H1 (cell line): ENCODE results near the gene ITIH4. TPM values are rescaled to one million over a fixed set of nuclear protein-coding genes. Genes with fewer than 3 reads are reported as not detected.

Experiments used
- CTCF ChIA-PET: fragments of 300-600 bp; sonication (Branson Sonifier 250); formaldehyde crosslinking; loops from one replicate; lab custom pipeline; 2021; ENCODE audit not compliant: partially characterized antibody; lab: Charles Lee
- POLR2A ChIA-PET: fragments of 300-600 bp; sonication (Branson Sonifier 250); formaldehyde crosslinking; loops from one replicate; lab custom pipeline; 2021; ENCODE audit warnings: inconsistent platforms; ENCODE audit not compliant: partially characterized antibody; lab: Charles Lee
- DNase-seq, 2 experiments: peaks; one replicate each; pipeline versions ENCODE4 v3.0.0 to v3.0.0-alpha.2; 2010 to 2022; ENCODE audit warnings: low spot score in 2 of 2, low read depth in 1 of 2, mixed read lengths in 1 of 2
- FAIRE-seq: peaks from 2 replicates; lab custom pipeline; 2011; peaks lifted over from hg19 to GRCh38; lab: Jason Lieb, UNC
- H2AFZ ChIP-seq: 2 replicates; pipeline ENCODE4 v1.8.1; 2012; ENCODE audit warnings: low read length, inconsistent platforms
- H2AK5ac ChIP-seq: 2 replicates; pipeline ENCODE4 v1.6.1; 2013; ENCODE audit warnings: low read depth, low read length
- H2BK120ac ChIP-seq: replicated peaks from 2 replicates; pipeline ENCODE3; 2013; ENCODE audit warnings: low read depth, low read length, inconsistent platforms
- H2BK12ac ChIP-seq: 2 replicates; pipeline ENCODE4 v1.6.1; 2013; ENCODE audit warnings: low read depth, low read length
- H2BK15ac ChIP-seq: 2 replicates; pipeline ENCODE4 v1.6.1; 2013; ENCODE audit warnings: low read length
- H2BK20ac ChIP-seq: 2 replicates; pipeline ENCODE4 v1.6.1; 2013; ENCODE audit warnings: low read length
- H2BK5ac ChIP-seq: 2 replicates; pipeline ENCODE4 v1.6.1; 2013; ENCODE audit warnings: low read depth, low read length
- H3K14ac ChIP-seq: 2 replicates; pipeline ENCODE4 v1.6.1; 2013; ENCODE audit warnings: inconsistent platforms; ENCODE audit not compliant: insufficient read length
- H3K18ac ChIP-seq: 2 replicates; pipeline ENCODE4 v1.6.1; 2013; ENCODE audit warnings: low read length; ENCODE audit errors: extremely low read depth
- H3K23ac ChIP-seq: 2 replicates; pipeline ENCODE4 v1.6.1; 2013; ENCODE audit warnings: inconsistent platforms; ENCODE audit not compliant: insufficient read length
- H3K23me2 ChIP-seq: 2 replicates; pipeline ENCODE4 v1.6.1; 2013; ENCODE audit warnings: low read depth, low read length
- H3K27ac ChIP-seq: 2 replicates; pipeline ENCODE4 v1.6.1; 2011; ENCODE audit warnings: low read depth, low read length, inconsistent platforms
- H3K27me3 ChIP-seq, 4 experiments: replicated peaks in 1 of 4; 1 replicate in 1 of 4; 2 replicates in 3 of 4; pipeline versions ENCODE4 v1.6.1 to v1.8.1; 2011 to 2013; ENCODE audit warnings: low read length in 3 of 4, mild to moderate bottlenecking in 3 of 4, inconsistent platforms in 2 of 4, mixed read lengths in 2 of 4, moderate library complexity in 1 of 4; ENCODE audit not compliant: control insufficient read depth in 3 of 4, insufficient read depth in 3 of 4; ENCODE audit errors: extremely low read depth in 1 of 4
- H3K36me3 ChIP-seq, 4 experiments: 2 replicates each; pipeline versions ENCODE4 v1.6.1 to v1.8.1; 2011 to 2013; ENCODE audit warnings: mild to moderate bottlenecking in 4 of 4, low read length in 3 of 4, moderate library complexity in 2 of 4, control low read depth in 1 of 4, inconsistent platforms in 1 of 4; ENCODE audit not compliant: insufficient read depth in 4 of 4, control insufficient read depth in 2 of 4
- H3K4ac ChIP-seq: replicated peaks from 2 replicates; pipeline ENCODE3; 2013; ENCODE audit warnings: low read length, low read depth, mixed read lengths, inconsistent platforms; ENCODE audit not compliant: insufficient read length
- H3K4me1 ChIP-seq, 4 experiments: replicated peaks in 1 of 4; 1 replicate in 1 of 4; 2 replicates in 3 of 4; pipeline versions ENCODE4 v1.6.1 to v1.8.1; 2011 to 2013; ENCODE audit warnings: low read length in 3 of 4, inconsistent platforms in 2 of 4, mixed read lengths in 1 of 4; ENCODE audit not compliant: insufficient read depth in 4 of 4, control insufficient read depth in 3 of 4
- H3K4me2 ChIP-seq, 2 experiments: 2 replicates each; pipeline versions ENCODE4 v1.6.1 to v1.8.1; 2011 to 2013; ENCODE audit warnings: low read depth in 2 of 2, low read length in 2 of 2, control low read depth in 1 of 2, inconsistent platforms in 1 of 2, mild to moderate bottlenecking in 1 of 2; ENCODE audit not compliant: insufficient read depth in 1 of 2
- H3K4me3 ChIP-seq, 4 experiments: fragments of 200-600, 300-600 bp in 1 of 4; sonication (generic), shearing (Covaris generic), sonication (Bioruptor Twin) in 1 of 4; 2 replicates each; pipeline versions ENCODE4 v1.5.1 to v1.8.1; 2011 to 2016; ENCODE audit warnings: low read length in 4 of 4, low read depth in 3 of 4, control low read depth in 2 of 4, inconsistent platforms in 2 of 4, mild to moderate bottlenecking in 2 of 4, mixed read lengths in 1 of 4, moderate library complexity in 1 of 4; ENCODE audit not compliant: insufficient read depth in 2 of 4; ENCODE audit errors: extremely low read depth in 1 of 4
- H3K56ac ChIP-seq: replicated peaks from 2 replicates; pipeline ENCODE3; 2013; ENCODE audit warnings: low read depth, mild to moderate bottlenecking, mixed read lengths, low read length, inconsistent platforms; ENCODE audit not compliant: insufficient read length
- H3K79me1 ChIP-seq: 2 replicates; pipeline ENCODE4 v1.6.1; 2013; ENCODE audit warnings: low read depth, low read length, control low read depth
- H3K79me2 ChIP-seq, 2 experiments: 2 replicates each; pipeline versions ENCODE4 v1.6.1 to v1.8.1; 2012 to 2013; ENCODE audit warnings: low read length in 2 of 2, mild to moderate bottlenecking in 2 of 2, inconsistent platforms in 1 of 2; ENCODE audit not compliant: insufficient read depth in 2 of 2, control insufficient read depth in 1 of 2
- H3K9ac ChIP-seq, 4 experiments: replicated peaks in 1 of 4; 1 replicate in 1 of 4; 2 replicates in 3 of 4; pipeline versions ENCODE4 v1.6.1 to v1.8.1; 2011 to 2013; ENCODE audit warnings: low read depth in 3 of 4, low read length in 3 of 4, control low read depth in 2 of 4, mild to moderate bottlenecking in 2 of 4, moderate library complexity in 2 of 4, inconsistent platforms in 1 of 4; ENCODE audit errors: extremely low read depth in 1 of 4
- H3K9me3 ChIP-seq, 2 experiments: 2 replicates each; pipeline versions ENCODE4 v1.6.1 to v1.8.1; 2012 to 2013; ENCODE audit warnings: mild to moderate bottlenecking in 2 of 2, moderate library complexity in 2 of 2, control low read depth in 1 of 2, inconsistent platforms in 1 of 2, low read depth in 1 of 2, low read length in 1 of 2, mixed read lengths in 1 of 2; ENCODE audit not compliant: insufficient read depth in 2 of 2
- H4K20me1 ChIP-seq, 2 experiments: replicated peaks in 1 of 2; 2 replicates each; pipeline versions ENCODE3 to v1.8.1; 2011 to 2013; ENCODE audit warnings: inconsistent platforms in 2 of 2, low read length in 2 of 2, mild to moderate bottlenecking in 1 of 2; ENCODE audit not compliant: insufficient read depth in 2 of 2, control insufficient read depth in 1 of 2
- H4K5ac ChIP-seq: 2 replicates; pipeline ENCODE4 v1.6.1; 2013; ENCODE audit warnings: low read length, low read depth, mixed read lengths, inconsistent platforms; ENCODE audit not compliant: insufficient read length
- H4K8ac ChIP-seq: 2 replicates; pipeline ENCODE4 v1.8.0; 2013; ENCODE audit warnings: mild to moderate bottlenecking, moderate library complexity, low read length, inconsistent platforms; ENCODE audit not compliant: insufficient read depth; ENCODE audit errors: extremely low read depth
- H4K91ac ChIP-seq: replicated peaks from 2 replicates; pipeline ENCODE3; 2013; ENCODE audit warnings: low read length, mixed read lengths, inconsistent platforms; ENCODE audit not compliant: insufficient read length
- ASH2L ChIP-seq: fragments of 200-600, 300-600 bp; sonication (generic); IDR thresholded peaks from one replicate; pipeline ENCODE4 v1.7.1; 2017; ENCODE audit warnings: low read length
- CREB1 ChIP-seq: IDR thresholded peaks from 2 replicates; pipeline ENCODE4 v1.6.1; 2012; ENCODE audit warnings: inconsistent platforms
- EGR1 ChIP-seq: IDR thresholded peaks from 2 replicates; pipeline ENCODE4 v1.6.1; 2011; ENCODE audit warnings: low read depth, low read length, borderline replicate concordance
- KDM4A ChIP-seq: IDR thresholded peaks from one replicate; pipeline ENCODE4 v1.7.1; 2012; ENCODE audit warnings: low read depth, mild to moderate bottlenecking, moderate library complexity, low read length, inconsistent platforms; ENCODE audit not compliant: severe bottlenecking
- MAFK ChIP-seq: IDR thresholded peaks from 2 replicates; pipeline ENCODE4 v1.6.1; 2012; ENCODE audit warnings: low read depth, mild to moderate bottlenecking, improper control_type of control experiment, low read length
- NRF1 ChIP-seq: IDR thresholded peaks from 2 replicates; pipeline ENCODE4 v1.6.1; 2011; ENCODE audit warnings: mild to moderate bottlenecking, low read depth, low read length, improper control_type of control experiment
- RXRA ChIP-seq: IDR thresholded peaks from 2 replicates; pipeline ENCODE4 v1.6.1; 2011; ENCODE audit warnings: low read depth, mild to moderate bottlenecking, low read length, moderate library complexity; ENCODE audit not compliant: insufficient read depth
- SIN3A ChIP-seq, 2 experiments: IDR thresholded peaks in 1 of 2; conservative IDR thresholded peaks in 1 of 2; 2 replicates each; pipeline ENCODE4 v1.6.1; 2011 to 2012; ENCODE audit warnings: low read length in 2 of 2, improper control_type of control experiment in 1 of 2, low read depth in 1 of 2, mild to moderate bottlenecking in 1 of 2
- SP1 ChIP-seq: IDR thresholded peaks from 2 replicates; pipeline ENCODE4 v1.6.1; 2011; ENCODE audit warnings: low read depth, low read length
- TAF1 ChIP-seq: IDR thresholded peaks from 2 replicates; pipeline ENCODE4 v1.6.1; 2011; ENCODE audit warnings: mild to moderate bottlenecking, low read depth, low read length
- TBP ChIP-seq: IDR thresholded peaks from 2 replicates; pipeline ENCODE4 v1.6.1; 2011; ENCODE audit warnings: low read depth, low read length, improper control_type of control experiment
- YY1 ChIP-seq: IDR thresholded peaks from 2 replicates; pipeline ENCODE4 v1.6.1; 2011; ENCODE audit warnings: low read depth, mild to moderate bottlenecking, low read length
- WGBS, 2 experiments: shearing (Covaris generic) in 1 of 2; methylation state at CpG; one replicate each; pipeline versions ENCODE4 v1.1.6 to v1.1.7; 2013 to 2015; ENCODE audit warnings: low lambda C conversion rate in 2 of 2, mixed read lengths in 2 of 2, inconsistent platforms in 1 of 2, low coverage in 1 of 2, missing lambda C conversion rate in 1 of 2; ENCODE audit not compliant: insufficient replicate concordance in 2 of 2, insufficient coverage in 1 of 2, insufficient read length in 1 of 2; ENCODE audit errors: extremely low coverage in 1 of 2, missing lambda C conversion rate in 1 of 2; 5-methylcytosine and 5-hydroxymethylcytosine counted together
- polyA plus RNA-seq, 7 experiments: library from polyadenylated mRNA; depleted of rRNA in 3 of 7; stranded (reverse) in 5 of 7; unstranded in 2 of 7; fragments of >200 nt in 5 of 7; fragments of 200-250 nt in 2 of 7; gene quantifications; 1 replicate in 5 of 7; 2 replicates in 1 of 7; 4 replicates in 1 of 7; pipeline versions ENCODE4 v1.2.1 to v1.2.3, GENCODE V29; 2011 to 2013; ENCODE audit warnings: missing spikeins in 2 of 7, mixed read lengths in 2 of 7
- total RNA-seq: library from RNA; stranded (reverse); fragmentation: NEBNext Ultra II Directional; extraction: Animal tissue kit (Norgen Biotek cat#: 25700); gene quantifications from 2 replicates; pipeline ENCODE4 v1.2.1, GENCODE V29; 2021

ITIH4 gene
- total and polyA plus RNA-seq, 2 of the 8 experiments (the other 6 are each of a cell fraction or from before 2014, with no cell fraction given) = 3.4 to 3.7 TPM

DNA sequence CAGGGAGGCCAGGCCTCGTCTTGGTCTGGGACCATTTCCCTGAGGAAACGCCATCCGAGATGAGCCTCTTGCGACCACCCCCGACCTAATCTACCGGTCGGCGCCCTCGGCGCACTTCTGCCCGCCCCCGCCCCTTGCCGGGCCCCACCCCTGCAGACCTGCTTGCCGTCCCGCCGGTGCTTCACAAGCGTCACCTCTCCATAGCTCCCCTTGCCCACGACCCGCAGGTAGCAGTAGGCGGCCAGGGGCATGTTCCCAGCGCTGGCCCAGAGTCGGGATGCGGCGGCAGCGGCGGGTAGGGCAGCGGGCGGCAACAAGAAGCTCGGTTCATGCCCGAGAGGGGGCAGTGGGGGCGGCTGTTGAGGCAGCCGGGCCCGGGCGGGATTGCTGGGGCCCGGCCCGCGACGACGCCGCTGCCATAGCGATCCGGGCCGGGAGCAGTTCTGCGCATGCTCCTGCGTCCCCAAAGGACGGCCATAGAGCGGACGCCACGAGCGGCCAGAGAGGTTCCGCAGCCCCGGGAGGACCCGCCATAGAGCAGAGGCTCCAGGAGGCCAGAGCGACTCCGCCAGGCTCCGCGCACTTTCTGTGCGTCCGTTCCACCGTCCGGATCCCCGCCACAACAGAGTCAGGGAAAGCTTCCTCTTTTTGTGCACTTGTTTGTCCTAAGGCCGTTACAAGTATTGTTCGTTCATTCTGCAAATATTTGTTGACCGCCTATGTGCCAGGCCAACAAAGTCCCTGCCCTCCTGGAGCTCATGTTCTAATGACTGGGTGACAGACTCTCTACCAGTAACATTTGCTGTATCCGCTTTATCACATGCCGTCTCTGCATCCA lies 59.8 kb downstream of the ITIH4 start, which contains the start of gene NEK4:
Gene NEK4 (minus strand): TSS at position 445 of the 838 bp plus-strand sequence. CDS start 194 bp downstream, at position 251.
- Histone ChIP-seq H3K56ac (peak within 1 kb of the TSS; percentile 17), H3K79me2 (peaks cover 0 to 21% of the 10 kb centered on the region in 2 experiments; a peak in 3 of 4 replicates), H3K23ac (no peak within 1 kb of the TSS), H3K23me2 (peaks cover 7% of the 10 kb centered on the region), H3K9me3 (no peaks in the 10 kb centered on the region), H4K20me1 (no peaks in the 10 kb centered on the region), H3K4me3 (peak within 1 kb of the TSS; percentile 70 to 88 (median 78)), H3K36me3 (peaks cover 5 to 22% (median 13%) of the 10 kb centered on the region in 4 experiments; a peak in 7 of 8 replicates), H2AFZ (peak within 1 kb of the TSS; percentile 92), H3K79me1 (peaks cover 3% of the 10 kb centered on the region; the same call in 1 of the 2 replicates), H2AK5ac (0 out of 2 replicates have a peak within 1 kb of the TSS, but pooled peaks have one; percentile 28), H4K5ac (peak within 1 kb of the TSS; percentile 88), H3K4me1 (peaks cover 0 to 2% (median 0%) of the 10 kb centered on the region in 4 experiments; a peak in 1 of 7 replicates), H3K9ac (peak within 1 kb of the TSS; percentile 85 to 99 (median 91)), H3K4ac (peak within 1 kb of the TSS; percentile 57), H4K91ac (peak within 1 kb of the TSS; percentile 82), H3K14ac (no peak within 1 kb of the TSS), H2BK12ac (no peak within 1 kb of the TSS), H2BK15ac (no peak within 1 kb of the TSS), H4K8ac (peak within 1 kb of the TSS; percentile 94), H3K18ac (peak within 1 kb of the TSS; percentile 62; the same call in 1 of the 2 replicates), H3K4me2 (peak within 1 kb of the TSS; percentile 73 to 83), H2BK5ac (peak within 1 kb of the TSS; percentile 94), H2BK20ac (no peak within 1 kb of the TSS), H2BK120ac (peak within 1 kb of the TSS; percentile 29), H3K27me3 (no peaks in the 10 kb centered on the region), H3K27ac (peak within 1 kb of the TSS; percentile 86)
- WGBS, 2 experiments = 2% methylated on average over 38 of the region's 67 CpGs; no CpG with 5 or more reads in 1 of the 2 experiments
- ChIA-PET POLR2A (interaction anchor here (0.8 to 2.3 kb wide), 15 partner anchors 9 to 302 kb away, joined by 3 to 10 read pairs (median 6); partner anchors contain the start of genes GNL3, ITIH3 and PBRM1), CTCF (interaction anchor here (1.1 to 4.7 kb wide), 5 partner anchors 22 to 52 kb away, joined by 3 to 28 read pairs (median 5); no protein-coding TSS in a partner anchor)
- DNase-seq = peak; percentile 72 to 94
- no peak for FAIRE-seq
- TF ChIP-seq TBP (peak; percentile 90), SIN3A (conservative IDR thresholded peaks at IDR 0.05 in 1 of 2, IDR thresholded peaks at IDR 0.05 in 1 of 2; ENCODE audit: low read depth in 1 of 2, low read length in 2 of 2) (peak; percentile 17 to 54; a peak in 2 of 4 replicates), YY1 (peak; percentile 75), SP1 (0 out of 2 replicates have a peak, but pooled peaks have one; percentile 35), EGR1 (peak; percentile 30; the same call in 1 of the 2 replicates), ASH2L (peak; percentile 45), MAFK (no peak), NRF1 (peak; percentile 75), RXRA (no peak), CREB1 (peak; percentile 78), TAF1 (peak; percentile 96), KDM4A (peak; percentile 85)
